H1 (cell line): ENCODE measurements around the gene PABPC4L. TPM values are rescaled to one million over a fixed set of nuclear protein-coding genes. Genes with fewer than 3 reads are reported as not detected.

Source experiments
- CTCF ChIA-PET: fragments of 300-600 bp; sonication (Branson Sonifier 250); formaldehyde crosslinking; loops from one replicate; lab custom pipeline; 2021; ENCODE audit not compliant: partially characterized antibody; lab: Charles Lee
- POLR2A ChIA-PET: fragments of 300-600 bp; sonication (Branson Sonifier 250); formaldehyde crosslinking; loops from one replicate; lab custom pipeline; 2021; ENCODE audit warnings: inconsistent platforms; ENCODE audit not compliant: partially characterized antibody; lab: Charles Lee
- DNase-seq, 2 experiments: peaks; one replicate each; pipeline versions ENCODE4 v3.0.0 to v3.0.0-alpha.2; 2010 to 2022; ENCODE audit warnings: low spot score in 2 of 2, low read depth in 1 of 2, mixed read lengths in 1 of 2
- FAIRE-seq: peaks from 2 replicates; lab custom pipeline; 2011; peaks lifted over from hg19 to GRCh38; lab: Jason Lieb, UNC
- H2AFZ ChIP-seq: 2 replicates; pipeline ENCODE4 v1.8.1; 2012; ENCODE audit warnings: low read length, inconsistent platforms
- H2AK5ac ChIP-seq: 2 replicates; pipeline ENCODE4 v1.6.1; 2013; ENCODE audit warnings: low read depth, low read length
- H2BK120ac ChIP-seq: replicated peaks from 2 replicates; pipeline ENCODE3; 2013; ENCODE audit warnings: low read depth, low read length, inconsistent platforms
- H2BK12ac ChIP-seq: 2 replicates; pipeline ENCODE4 v1.6.1; 2013; ENCODE audit warnings: low read depth, low read length
- H2BK15ac ChIP-seq: 2 replicates; pipeline ENCODE4 v1.6.1; 2013; ENCODE audit warnings: low read length
- H2BK20ac ChIP-seq: 2 replicates; pipeline ENCODE4 v1.6.1; 2013; ENCODE audit warnings: low read length
- H2BK5ac ChIP-seq: 2 replicates; pipeline ENCODE4 v1.6.1; 2013; ENCODE audit warnings: low read depth, low read length
- H3K14ac ChIP-seq: 2 replicates; pipeline ENCODE4 v1.6.1; 2013; ENCODE audit warnings: inconsistent platforms; ENCODE audit not compliant: insufficient read length
- H3K18ac ChIP-seq: 2 replicates; pipeline ENCODE4 v1.6.1; 2013; ENCODE audit warnings: low read length; ENCODE audit errors: extremely low read depth
- H3K23ac ChIP-seq: 2 replicates; pipeline ENCODE4 v1.6.1; 2013; ENCODE audit warnings: inconsistent platforms; ENCODE audit not compliant: insufficient read length
- H3K23me2 ChIP-seq: 2 replicates; pipeline ENCODE4 v1.6.1; 2013; ENCODE audit warnings: low read depth, low read length
- H3K27ac ChIP-seq: 2 replicates; pipeline ENCODE4 v1.6.1; 2011; ENCODE audit warnings: low read depth, low read length, inconsistent platforms
- H3K27me3 ChIP-seq, 4 experiments: replicated peaks in 1 of 4; 1 replicate in 1 of 4; 2 replicates in 3 of 4; pipeline versions ENCODE4 v1.6.1 to v1.8.1; 2011 to 2013; ENCODE audit warnings: low read length in 3 of 4, mild to moderate bottlenecking in 3 of 4, inconsistent platforms in 2 of 4, mixed read lengths in 2 of 4, moderate library complexity in 1 of 4; ENCODE audit not compliant: control insufficient read depth in 3 of 4, insufficient read depth in 3 of 4; ENCODE audit errors: extremely low read depth in 1 of 4
- H3K36me3 ChIP-seq, 4 experiments: 2 replicates each; pipeline versions ENCODE4 v1.6.1 to v1.8.1; 2011 to 2013; ENCODE audit warnings: mild to moderate bottlenecking in 4 of 4, low read length in 3 of 4, moderate library complexity in 2 of 4, control low read depth in 1 of 4, inconsistent platforms in 1 of 4; ENCODE audit not compliant: insufficient read depth in 4 of 4, control insufficient read depth in 2 of 4
- H3K4ac ChIP-seq: replicated peaks from 2 replicates; pipeline ENCODE3; 2013; ENCODE audit warnings: low read length, low read depth, mixed read lengths, inconsistent platforms; ENCODE audit not compliant: insufficient read length
- H3K4me1 ChIP-seq, 4 experiments: replicated peaks in 1 of 4; 1 replicate in 1 of 4; 2 replicates in 3 of 4; pipeline versions ENCODE4 v1.6.1 to v1.8.1; 2011 to 2013; ENCODE audit warnings: low read length in 3 of 4, inconsistent platforms in 2 of 4, mixed read lengths in 1 of 4; ENCODE audit not compliant: insufficient read depth in 4 of 4, control insufficient read depth in 3 of 4
- H3K4me2 ChIP-seq, 2 experiments: 2 replicates each; pipeline versions ENCODE4 v1.6.1 to v1.8.1; 2011 to 2013; ENCODE audit warnings: low read depth in 2 of 2, low read length in 2 of 2, control low read depth in 1 of 2, inconsistent platforms in 1 of 2, mild to moderate bottlenecking in 1 of 2; ENCODE audit not compliant: insufficient read depth in 1 of 2
- H3K4me3 ChIP-seq, 4 experiments: fragments of 200-600, 300-600 bp in 1 of 4; sonication (generic), shearing (Covaris generic), sonication (Bioruptor Twin) in 1 of 4; 2 replicates each; pipeline versions ENCODE4 v1.5.1 to v1.8.1; 2011 to 2016; ENCODE audit warnings: low read length in 4 of 4, low read depth in 3 of 4, control low read depth in 2 of 4, inconsistent platforms in 2 of 4, mild to moderate bottlenecking in 2 of 4, mixed read lengths in 1 of 4, moderate library complexity in 1 of 4; ENCODE audit not compliant: insufficient read depth in 2 of 4; ENCODE audit errors: extremely low read depth in 1 of 4
- H3K56ac ChIP-seq: replicated peaks from 2 replicates; pipeline ENCODE3; 2013; ENCODE audit warnings: low read depth, mild to moderate bottlenecking, mixed read lengths, low read length, inconsistent platforms; ENCODE audit not compliant: insufficient read length
- H3K79me1 ChIP-seq: 2 replicates; pipeline ENCODE4 v1.6.1; 2013; ENCODE audit warnings: low read depth, low read length, control low read depth
- H3K79me2 ChIP-seq, 2 experiments: 2 replicates each; pipeline versions ENCODE4 v1.6.1 to v1.8.1; 2012 to 2013; ENCODE audit warnings: low read length in 2 of 2, mild to moderate bottlenecking in 2 of 2, inconsistent platforms in 1 of 2; ENCODE audit not compliant: insufficient read depth in 2 of 2, control insufficient read depth in 1 of 2
- H3K9ac ChIP-seq, 4 experiments: replicated peaks in 1 of 4; 1 replicate in 1 of 4; 2 replicates in 3 of 4; pipeline versions ENCODE4 v1.6.1 to v1.8.1; 2011 to 2013; ENCODE audit warnings: low read depth in 3 of 4, low read length in 3 of 4, control low read depth in 2 of 4, mild to moderate bottlenecking in 2 of 4, moderate library complexity in 2 of 4, inconsistent platforms in 1 of 4; ENCODE audit errors: extremely low read depth in 1 of 4
- H3K9me3 ChIP-seq, 2 experiments: 2 replicates each; pipeline versions ENCODE4 v1.6.1 to v1.8.1; 2012 to 2013; ENCODE audit warnings: mild to moderate bottlenecking in 2 of 2, moderate library complexity in 2 of 2, control low read depth in 1 of 2, inconsistent platforms in 1 of 2, low read depth in 1 of 2, low read length in 1 of 2, mixed read lengths in 1 of 2; ENCODE audit not compliant: insufficient read depth in 2 of 2
- H4K20me1 ChIP-seq, 2 experiments: replicated peaks in 1 of 2; 2 replicates each; pipeline versions ENCODE3 to v1.8.1; 2011 to 2013; ENCODE audit warnings: inconsistent platforms in 2 of 2, low read length in 2 of 2, mild to moderate bottlenecking in 1 of 2; ENCODE audit not compliant: insufficient read depth in 2 of 2, control insufficient read depth in 1 of 2
- H4K5ac ChIP-seq: 2 replicates; pipeline ENCODE4 v1.6.1; 2013; ENCODE audit warnings: low read length, low read depth, mixed read lengths, inconsistent platforms; ENCODE audit not compliant: insufficient read length
- H4K8ac ChIP-seq: 2 replicates; pipeline ENCODE4 v1.8.0; 2013; ENCODE audit warnings: mild to moderate bottlenecking, moderate library complexity, low read length, inconsistent platforms; ENCODE audit not compliant: insufficient read depth; ENCODE audit errors: extremely low read depth
- H4K91ac ChIP-seq: replicated peaks from 2 replicates; pipeline ENCODE3; 2013; ENCODE audit warnings: low read length, mixed read lengths, inconsistent platforms; ENCODE audit not compliant: insufficient read length
- ATF3 ChIP-seq: IDR thresholded peaks from 2 replicates; pipeline ENCODE4 v1.6.1; 2011; ENCODE audit warnings: low read depth, mild to moderate bottlenecking, low read length; ENCODE audit not compliant: insufficient read depth
- CBX8 ChIP-seq: fragments of 300-800, 300-1000 bp; sonication (generic); IDR thresholded peaks from 2 replicates; pipeline ENCODE4 v1.7.1; 2016; ENCODE audit warnings: low read depth, low read length, borderline replicate concordance
- CTBP2 ChIP-seq: IDR thresholded peaks from 2 replicates; pipeline ENCODE4 v1.7.0; 2011; ENCODE audit warnings: borderline replicate concordance, mild to moderate bottlenecking, moderate library complexity, mixed read lengths, low read length; ENCODE audit not compliant: insufficient read depth, insufficient read length
- EP300 ChIP-seq, 2 experiments: IDR thresholded peaks; 1 replicate in 1 of 2; 2 replicates in 1 of 2; pipeline ENCODE4 v1.6.1; 2011 to 2012; ENCODE audit warnings: low read depth in 2 of 2, low read length in 2 of 2, mild to moderate bottlenecking in 2 of 2, borderline replicate concordance in 1 of 2, inconsistent platforms in 1 of 2, moderate library complexity in 1 of 2
- EZH2 ChIP-seq: fragments of 200-600 bp; sonication (generic); IDR thresholded peaks from 2 replicates; pipeline ENCODE4 v1.7.1; 2012; ENCODE audit warnings: low read depth, mild to moderate bottlenecking, moderate library complexity, low read length, inconsistent platforms; ENCODE audit not compliant: severe bottlenecking
- JUND ChIP-seq: IDR thresholded peaks from 2 replicates; pipeline ENCODE4 v1.6.1; 2011; ENCODE audit warnings: mild to moderate bottlenecking, improper control_type of control experiment, low read length
- MAFK ChIP-seq: IDR thresholded peaks from 2 replicates; pipeline ENCODE4 v1.6.1; 2012; ENCODE audit warnings: low read depth, mild to moderate bottlenecking, improper control_type of control experiment, low read length
- MAX ChIP-seq: IDR thresholded peaks from 2 replicates; pipeline ENCODE4 v1.6.1; 2012; ENCODE audit warnings: inconsistent platforms
- NRF1 ChIP-seq: IDR thresholded peaks from 2 replicates; pipeline ENCODE4 v1.6.1; 2011; ENCODE audit warnings: mild to moderate bottlenecking, low read depth, low read length, improper control_type of control experiment
- RXRA ChIP-seq: IDR thresholded peaks from 2 replicates; pipeline ENCODE4 v1.6.1; 2011; ENCODE audit warnings: low read depth, mild to moderate bottlenecking, low read length, moderate library complexity; ENCODE audit not compliant: insufficient read depth
- SRF ChIP-seq: IDR thresholded peaks from 2 replicates; pipeline ENCODE4 v1.6.1; 2011; ENCODE audit warnings: mild to moderate bottlenecking, low read depth, low read length, moderate library complexity
- SUZ12 ChIP-seq: fragments of 200-600 bp; sonication (generic); IDR thresholded peaks from 2 replicates; pipeline ENCODE4 v1.6.1; 2012; ENCODE audit warnings: mild to moderate bottlenecking, inconsistent platforms, low read length, moderate library complexity, mixed read lengths
- TAF7 ChIP-seq: optimal IDR thresholded peaks from 2 replicates; pipeline ENCODE3; 2011; ENCODE audit warnings: low read depth, mild to moderate bottlenecking, inconsistent platforms, low read length, moderate library complexity, borderline replicate concordance
- WGBS, 2 experiments: shearing (Covaris generic) in 1 of 2; methylation state at CpG; one replicate each; pipeline versions ENCODE4 v1.1.6 to v1.1.7; 2013 to 2015; ENCODE audit warnings: low lambda C conversion rate in 2 of 2, mixed read lengths in 2 of 2, inconsistent platforms in 1 of 2, low coverage in 1 of 2, missing lambda C conversion rate in 1 of 2; ENCODE audit not compliant: insufficient replicate concordance in 2 of 2, insufficient coverage in 1 of 2, insufficient read length in 1 of 2; ENCODE audit errors: extremely low coverage in 1 of 2, missing lambda C conversion rate in 1 of 2; 5-methylcytosine and 5-hydroxymethylcytosine counted together
- polyA plus RNA-seq, 7 experiments: library from polyadenylated mRNA; depleted of rRNA in 3 of 7; stranded (reverse) in 5 of 7; unstranded in 2 of 7; fragments of >200 nt in 5 of 7; fragments of 200-250 nt in 2 of 7; gene quantifications; 1 replicate in 5 of 7; 2 replicates in 1 of 7; 4 replicates in 1 of 7; pipeline versions ENCODE4 v1.2.1 to v1.2.3, GENCODE V29; 2011 to 2013; ENCODE audit warnings: missing spikeins in 2 of 7, mixed read lengths in 2 of 7
- total RNA-seq: library from RNA; stranded (reverse); fragmentation: NEBNext Ultra II Directional; extraction: Animal tissue kit (Norgen Biotek cat#: 25700); gene quantifications from 2 replicates; pipeline ENCODE4 v1.2.1, GENCODE V29; 2021

PABPC4L gene
- total and polyA plus RNA-seq, 2 of the 8 experiments (the other 6 are each of a cell fraction or from before 2014, with no cell fraction given): 0.51 to 4.2 TPM

- Histone ChIP-seq H2BK120ac (no peak overlapping the region), H3K23ac (no peak overlapping the region)
- no peak for TF ChIP-seq MAFK
- no peak for TF ChIP-seq EP300 (IDR thresholded peaks at IDR 0.05; ENCODE audit: borderline replicate concordance in 1 of 2, low read depth in 2 of 2, low read length in 2 of 2)
- TF ChIP-seq CBX8: no peak
- TF ChIP-seq TAF7: no peak
- TF ChIP-seq EZH2: no peak
- TF ChIP-seq CTBP2: no peak
- no peak for TF ChIP-seq SRF
- TF ChIP-seq JUND: no peak
- TF ChIP-seq MAX: no peak
- no peak for TF ChIP-seq RXRA
- TF ChIP-seq SUZ12: no peak
- no peak for TF ChIP-seq NRF1
- TF ChIP-seq ATF3: no peak
Observed at GRCh38 chr4:134189949-134190348, 11.6 kb downstream of the PABPC4L start.

More at GRCh38 chr4:134189949-134190348, 11.6 kb downstream of the PABPC4L start:
- CTCF ChIA-PET: interaction anchor here (0.6 kb wide), 1 partner anchor 927 kb away, joined by 3 read pairs; no protein-coding TSS in a partner anchor
- no peak overlapping the region for H3K4me3 ChIP-seq
- no peak overlapping the region for H2BK15ac ChIP-seq
- no peaks in the 10 kb centered on the region for H3K23me2 ChIP-seq
- H3K79me1 ChIP-seq: no peaks in the 10 kb centered on the region
- H3K56ac ChIP-seq: no peak overlapping the region
- H3K4me2 ChIP-seq: no peak overlapping the region
- POLR2A ChIA-PET: no interaction called here
- no peak overlapping the region for H4K91ac ChIP-seq
- H3K27ac ChIP-seq: no peak overlapping the region
- no peak overlapping the region for H4K5ac ChIP-seq
- H3K4me1 ChIP-seq: no peaks in the 10 kb centered on the region
- H2BK20ac ChIP-seq: no peak overlapping the region
- H3K9me3 ChIP-seq: no peaks in the 10 kb centered on the region
- H3K36me3 ChIP-seq: no peaks in the 10 kb centered on the region
- H2AFZ ChIP-seq: no peak overlapping the region
- DNase-seq: no peak
- no peak overlapping the region for H3K14ac ChIP-seq
- whole genome bisulfite sequencing, 2 experiments: 100% methylated on average over 1 of the region's 1 CpG; no CpG with 5 or more reads in 1 of the 2 experiments
- H4K20me1 ChIP-seq: no peaks in the 10 kb centered on the region
- H3K27me3 ChIP-seq: no peaks in the 10 kb centered on the region
- no peak overlapping the region for H2BK12ac ChIP-seq
- FAIRE-seq: no peak
- no peak overlapping the region for H3K4ac ChIP-seq
- H3K79me2 ChIP-seq: no peaks in the 10 kb centered on the region
- H2BK5ac ChIP-seq: no peak overlapping the region
- no peak overlapping the region for H3K18ac ChIP-seq
- no peak overlapping the region for H2AK5ac ChIP-seq
- no peak overlapping the region for H4K8ac ChIP-seq
- H3K9ac ChIP-seq: peak overlapping the region in 1 of 4 experiments; percentile 34; a peak in 1 of 7 replicates
